Measurements from ENCODE around the gene PADI2. TPM values are rescaled to one million over a fixed set of nuclear protein-coding genes. Genes with fewer than 3 reads are reported as not detected.

PADI2 gene
- total and polyA plus RNA-seq, 4 donors = 0.25 to 2.4 (median 0.96) TPM

GRCh38 chr1:17118268-17118667 lies 983 bp downstream of the PADI2 start:
- Histone ChIP-seq H3K4me1 (ENCODE audit: control insufficient read depth in 4 of 4, insufficient read depth in 4 of 4, low read length in 3 of 4) (peaks cover 0 to 6% (median 3%) of the 10 kb centered on the region in 4 donors), H3K36me3 (ENCODE audit: control insufficient read depth in 4 of 4, insufficient read depth in 3 of 4, low read depth in 1 of 4, low read length in 3 of 4) (no peaks in the 10 kb centered on the region), H3K9ac (ENCODE audit: low read depth in 1 of 2, low read length in 2 of 2) (no peak overlapping the region), H3K27me3 (ENCODE audit: control insufficient read depth in 4 of 4, insufficient read depth in 4 of 4, low read length in 3 of 4) (peaks cover 0 to 5% (median 0%) of the 10 kb centered on the region in 4 donors), H3K27ac (ENCODE audit: low read depth in 1 of 2, low read length in 2 of 2) (no peak overlapping the region), H3K4me3 (ENCODE audit: low read depth in 1 of 3, low read length in 3 of 3) (no peak overlapping the region), H3K9me3 (ENCODE audit: control insufficient read depth in 4 of 4, low read length in 3 of 4) (no peaks in the 10 kb centered on the region)
- WGBS = 61% methylated on average over 7 of the region's 7 CpGs
- DNase-seq (ENCODE audit: low spot score) = no peak
- no peak for TF ChIP-seq HNF4A (conservative IDR thresholded peaks at IDR 0.05)
- TF ChIP-seq EGR1 (IDR thresholded peaks at IDR 0.05; ENCODE audit: low read depth in 2 of 2) = no peak

GRCh38 chr1:17117451-17118265 lies 1.6 kb downstream of the PADI2 start:
- TF ChIP-seq SP1 (IDR thresholded peaks at IDR 0.05) (no peak), RAD21 (IDR thresholded peaks at IDR 0.05) (no peak), FOXA2 (IDR thresholded peaks at IDR 0.05) (no peak), RXRA (IDR thresholded peaks at IDR 0.05) (no peak), ZBTB33 (IDR thresholded peaks at IDR 0.05) (no peak), GABPA (IDR thresholded peaks at IDR 0.05 in 1 of 2, conservative IDR thresholded peaks at IDR 0.05 in 1 of 2) (no peak), MAX (IDR thresholded peaks at IDR 0.05) (no peak), YY1 (IDR thresholded peaks at IDR 0.05) (no peak), TAF1 (conservative IDR thresholded peaks at IDR 0.05) (no peak), FOXA1 (IDR thresholded peaks at IDR 0.05) (no peak), NR2F2 (IDR thresholded peaks at IDR 0.05) (no peak), EGR1 (IDR thresholded peaks at IDR 0.05; ENCODE audit: low read depth in 2 of 2) (no peak), JUND (IDR thresholded peaks at IDR 0.05) (no peak), REST (IDR thresholded peaks at IDR 0.05) (no peak), HNF4G (IDR thresholded peaks at IDR 0.05) (no peak), ATF3 (IDR thresholded peaks at IDR 0.05) (no peak), CTCF (IDR thresholded peaks at IDR 0.05; ENCODE audit: low read depth, low read length, missing input control) (no peak), HNF4A (conservative IDR thresholded peaks at IDR 0.05) (no peak)
- no peak for DNase-seq (ENCODE audit: low spot score)
- 77% methylated on average over 16 of the region's 16 CpGs for WGBS

More at GRCh38 chr1:17117451-17118265, 1.6 kb downstream of the PADI2 start:
- H3K4me1 ChIP-seq (ENCODE audit: control insufficient read depth in 4 of 4, insufficient read depth in 4 of 4, low read length in 3 of 4) = peaks cover 0 to 6% (median 3%) of the 10 kb centered on the region in 4 donors
- no peaks in the 10 kb centered on the region for H3K9me3 ChIP-seq (ENCODE audit: control insufficient read depth in 4 of 4, low read length in 3 of 4)
- H3K36me3 ChIP-seq (ENCODE audit: control insufficient read depth in 4 of 4, insufficient read depth in 3 of 4, low read depth in 1 of 4, low read length in 3 of 4) = no peaks in the 10 kb centered on the region
- H3K27ac ChIP-seq (ENCODE audit: low read depth in 1 of 2, low read length in 2 of 2) = no peak overlapping the region
- peaks cover 0 to 5% (median 0%) of the 10 kb centered on the region in 4 donors for H3K27me3 ChIP-seq (ENCODE audit: control insufficient read depth in 4 of 4, insufficient read depth in 4 of 4, low read length in 3 of 4)
- H3K4me3 ChIP-seq (ENCODE audit: low read depth in 1 of 3, low read length in 3 of 3) = no peak overlapping the region
- H3K9ac ChIP-seq (ENCODE audit: low read depth in 1 of 2, low read length in 2 of 2) = no peak overlapping the region

All from liver (tissue), 9 donors.